Spleen (tissue), 11 donors: ENCODE data around the gene BCORL1. TPM values are rescaled to one million over a fixed set of nuclear protein-coding genes. Genes with fewer than 3 reads are reported as not detected.

Experiments used
- DNase-seq: peaks from one replicate; pipeline ENCODE4 v3.0.0-alpha.2; 2020
- H3K27ac ChIP-seq, 8 donors: fragments of 200-600 bp; sonication (generic) in 7 of 8; 1 replicate in 4 of 8; 2 replicates in 4 of 8; pipeline versions ENCODE4 v1.5.0 to v1.8.0; 2016 to 2021; ENCODE audit warnings: inconsistent platforms in 4 of 8, mild to moderate bottlenecking in 4 of 8, moderate library complexity in 1 of 8
- H3K27me3 ChIP-seq, 7 donors: fragments of 200-600 bp; sonication (generic) in 6 of 7; replicated peaks in 1 of 7; 1 replicate in 4 of 7; 2 replicates in 3 of 7; pipeline versions ENCODE4 v1.5.0 to v1.8.0; 2016 to 2021; ENCODE audit warnings: inconsistent platforms in 3 of 7, mild to moderate bottlenecking in 1 of 7
- H3K36me3 ChIP-seq, 6 donors: fragments of 200-600 bp; sonication (generic) in 5 of 6; 1 replicate in 4 of 6; 2 replicates in 2 of 6; pipeline versions ENCODE4 v1.5.0 to v1.8.0; 2016 to 2021; ENCODE audit warnings: inconsistent platforms in 2 of 6
- H3K4me1 ChIP-seq, 6 donors: fragments of 200-600 bp; sonication (generic) in 5 of 6; 1 replicate in 3 of 6; 2 replicates in 3 of 6; pipeline versions ENCODE4 v1.5.0 to v1.8.0; 2016 to 2021; ENCODE audit warnings: inconsistent platforms in 3 of 6
- H3K4me3 ChIP-seq, 8 donors: fragments of 200-600 bp; sonication (generic) in 7 of 8; 1 replicate in 4 of 8; 2 replicates in 4 of 8; pipeline versions ENCODE4 v1.5.0 to v1.8.0; 2016 to 2021; ENCODE audit warnings: inconsistent platforms in 4 of 8, mild to moderate bottlenecking in 4 of 8, moderate library complexity in 2 of 8
- H3K9me3 ChIP-seq, 8 donors: fragments of 200-600 bp; sonication (generic) in 7 of 8; 1 replicate in 4 of 8; 2 replicates in 4 of 8; pipeline versions ENCODE4 v1.5.0 to v1.8.0; 2016 to 2021; ENCODE audit warnings: inconsistent platforms in 4 of 8
- CTCF ChIP-seq, 11 experiments: fragments of 200-600 bp in 7 of 11; fragments of 450-650 bp in 4 of 11; sonication (generic) in 4 of 11; IDR thresholded peaks in 8 of 11; conservative IDR thresholded peaks in 3 of 11; 1 replicate in 7 of 11; 2 replicates in 4 of 11; pipeline versions ENCODE4 v1.4.0 to v1.8.0; 2016 to 2021; ENCODE audit warnings: antibody characterized with exemption in 11 of 11, inconsistent platforms in 4 of 11, mild to moderate bottlenecking in 1 of 11
- POLR2A ChIP-seq, 3 donors: fragments of 450-650 bp; IDR thresholded peaks; one replicate each; pipeline ENCODE4 v1.5.1; 2017; ENCODE audit warnings: antibody characterized with exemption in 3 of 3, mild to moderate bottlenecking in 1 of 3
- POLR2AphosphoS5 ChIP-seq, 3 donors: sonication (generic); formaldehyde crosslinking; IDR thresholded peaks; one replicate each; pipeline ENCODE4 v1.5.1; 2017; ENCODE audit warnings: antibody characterized with exemption in 3 of 3
- WGBS, 5 donors: extraction: QIAGEN DNeasy Blood & Tissue Kit in 3 of 5; methylation state at CpG; one replicate each; pipeline versions ENCODE4 v1.1.5 to v1.1.7; 2013 to 2018; 5-methylcytosine and 5-hydroxymethylcytosine counted together
- intact Hi-C: fragments of 100-400 bp; cut with DNase I; formaldehyde crosslinking; loops from one replicate; pipeline ENCODE4 v1.15.0; 2023; ENCODE audit warnings: low total_unique reads
- polyA plus RNA-seq, 3 donors: library from polyadenylated mRNA; stranded (reverse); fragments of 200-250 nt; gene quantifications; one replicate each; pipeline ENCODE4 v1.2.1, GENCODE V29; 2013
- total RNA-seq, 7 donors: library from RNA; depleted of rRNA in 3 of 7; stranded (reverse); fragments of >200 nt in 3 of 7; fragmentation: NEBNext Ultra II Directional in 4 of 7; extraction: Animal tissue kit (Norgen Biotek cat#: 25700) in 4 of 7; gene quantifications; one replicate each; pipeline versions ENCODE4 v1.1.0 to v1.2.1, GENCODE V29; 2016 to 2021
- donor health status: healthy with polysubstance abuse.
- donor health status: DM: no; HTN: no; CAD: no; lungs with moderate emphysema.
- donor health status: DM: no; HTN: no; CAD: no.
- donor health status: Bipolar disorder and iron deficiency.
- donor health status: healthy.
- donor health status: DM: no; HTN: no; CAD: no.
- donor health status: DM: yes; HTN: yes; CAD: no.

Gene BCORL1
- total and polyA plus RNA-seq, 10 donors, result 0.85 to 18.1 (median 12.3) TPM

GRCh38 chrX:129987871-129988270 lies 5.4 kb downstream of the BCORL1 start:
- no peaks in the 10 kb centered on the region for H3K36me3 ChIP-seq
- intact Hi-C loops, result no loop called here
- TF ChIP-seq POLR2A (IDR thresholded peaks at IDR 0.05) (no peak), POLR2AphosphoS5 (IDR thresholded peaks at IDR 0.05) (no peak), CTCF (IDR thresholded peaks at IDR 0.05 in 8 of 11, conservative IDR thresholded peaks at IDR 0.05 in 3 of 11) (no peak)
- no peaks in the 10 kb centered on the region for H3K27me3 ChIP-seq
- H3K27ac ChIP-seq, result no peak overlapping the region
- no peak overlapping the region for H3K4me3 ChIP-seq
- H3K4me1 ChIP-seq, result peaks cover 0 to 20% (median 3%) of the 10 kb centered on the region in 6 donors
- no peaks in the 10 kb centered on the region for H3K9me3 ChIP-seq
- 48 to 85% (median 63%) methylated on average over 3 of the region's 3 CpGs for WGBS, 5 donors
- no peak for DNase-seq

DNA sequence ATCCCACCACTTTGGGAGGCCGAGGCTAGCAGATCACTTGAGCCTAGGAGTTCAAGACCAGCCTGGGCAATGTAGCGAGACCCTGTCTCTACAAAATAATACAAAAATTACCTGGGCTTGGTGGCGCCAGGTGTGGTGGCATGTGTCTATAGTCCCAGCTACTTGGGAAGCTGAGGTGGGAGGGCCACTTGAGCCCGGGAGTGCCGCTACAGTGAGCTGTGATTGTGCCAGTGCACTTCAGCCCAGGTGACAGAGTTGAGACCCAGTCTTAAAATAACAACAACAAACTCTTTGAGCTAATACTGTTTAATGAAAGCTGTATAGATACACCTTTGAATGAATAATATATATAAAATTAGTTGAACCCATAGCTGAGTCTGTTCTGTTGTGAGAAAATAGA lies 9.7 kb downstream of the BCORL1 start:
- no peak overlapping the region for H3K27ac ChIP-seq
- no peak for DNase-seq
- no peaks in the 10 kb centered on the region for H3K9me3 ChIP-seq
- H3K27me3 ChIP-seq, result no peaks in the 10 kb centered on the region
- WGBS, 5 donors, result 89 to 99% (median 95%) methylated on average over 5 of the region's 5 CpGs
- H3K36me3 ChIP-seq, result no peaks in the 10 kb centered on the region
- peaks cover 0 to 24% (median 0%) of the 10 kb centered on the region in 6 donors for H3K4me1 ChIP-seq
- intact Hi-C loops, result no loop called here
- TF ChIP-seq POLR2A (IDR thresholded peaks at IDR 0.05), result no peak
- TF ChIP-seq CTCF (IDR thresholded peaks at IDR 0.05 in 8 of 11, conservative IDR thresholded peaks at IDR 0.05 in 3 of 11), result no peak
- no peak for TF ChIP-seq POLR2AphosphoS5 (IDR thresholded peaks at IDR 0.05)
- no peak overlapping the region for H3K4me3 ChIP-seq

DNA sequence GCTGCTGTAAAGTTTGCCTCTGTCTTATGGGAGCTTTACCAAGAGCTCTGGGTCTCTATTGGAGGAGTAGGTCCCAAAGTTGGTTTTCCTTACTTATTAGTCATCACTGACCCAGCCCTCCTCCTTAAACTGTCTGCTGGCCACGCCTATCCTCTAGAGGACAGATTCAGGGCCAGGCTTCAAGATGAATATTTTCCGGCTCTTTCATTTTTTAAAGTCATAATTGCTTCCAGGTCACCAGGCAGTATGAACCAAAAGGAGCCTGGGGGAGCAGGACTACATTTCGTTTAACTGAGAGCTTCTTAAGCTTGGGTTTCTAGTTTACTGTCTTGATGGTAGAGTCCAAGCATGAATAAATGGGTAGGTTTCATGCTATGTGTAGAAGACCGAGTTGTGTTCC lies 13.7 kb downstream of the BCORL1 start:
- intact Hi-C loops, result no loop called here
- TF ChIP-seq POLR2A (IDR thresholded peaks at IDR 0.05) (no peak), POLR2AphosphoS5 (IDR thresholded peaks at IDR 0.05) (no peak), CTCF (IDR thresholded peaks at IDR 0.05 in 8 of 11, conservative IDR thresholded peaks at IDR 0.05 in 3 of 11) (no peak)
- WGBS, 5 donors, result 56 to 79% (median 68%) methylated on average over 4 of the region's 4 CpGs
- Histone ChIP-seq H3K27ac (peak overlapping the region in 6 of 8 donors; percentile 41 to 85 (median 71)), H3K36me3 (no peaks in the 10 kb centered on the region), H3K9me3 (no peaks in the 10 kb centered on the region), H3K27me3 (no peaks in the 10 kb centered on the region), H3K4me1 (peaks cover 0 to 16% (median 0%) of the 10 kb centered on the region in 6 donors), H3K4me3 (no peak overlapping the region)
- no peak for DNase-seq

DNA sequence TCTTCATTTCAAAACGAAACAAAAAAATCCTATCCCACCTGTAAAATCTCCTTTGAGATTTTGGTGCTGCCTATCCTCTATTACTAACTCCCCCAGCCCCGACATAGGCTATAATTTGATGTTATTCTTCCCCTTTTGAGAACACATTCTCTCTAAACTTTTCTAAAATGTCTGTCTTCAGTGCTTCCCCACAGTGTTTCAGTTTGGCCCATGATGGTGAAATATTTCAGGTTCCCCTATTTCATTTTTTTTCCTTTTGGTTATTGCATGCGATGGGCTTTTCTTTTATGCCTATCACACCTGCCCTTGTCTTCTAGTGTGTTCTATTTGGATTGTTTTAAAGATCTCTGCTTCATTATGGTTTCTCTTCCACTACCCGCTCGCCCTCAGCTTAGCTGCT lies 14.7 kb downstream of the BCORL1 start:
- peak overlapping the region in 1 of 8 donors; percentile 24 for H3K4me3 ChIP-seq
- H3K27me3 ChIP-seq, result no peaks in the 10 kb centered on the region
- no peaks in the 10 kb centered on the region for H3K9me3 ChIP-seq
- H3K4me1 ChIP-seq, result peaks cover 0 to 16% (median 0%) of the 10 kb centered on the region in 6 donors
- DNase-seq, result no peak
- H3K27ac ChIP-seq, result peak overlapping the region in 7 of 8 donors; percentile 10 to 85 (median 71)
- intact Hi-C loops, result no loop called here
- no peaks in the 10 kb centered on the region for H3K36me3 ChIP-seq
- TF ChIP-seq POLR2A (IDR thresholded peaks at IDR 0.05) (no peak), CTCF (IDR thresholded peaks at IDR 0.05 in 8 of 11, conservative IDR thresholded peaks at IDR 0.05 in 3 of 11) (no peak), POLR2AphosphoS5 (IDR thresholded peaks at IDR 0.05) (no peak)
- WGBS, 5 donors, result 63 to 87% (median 69%) methylated on average over 5 of the region's 5 CpGs
